GM12878 (cell line): ENCODE measurements around the gene SERPINB13. TPM values are rescaled to one million over a fixed set of nuclear protein-coding genes. Genes with fewer than 3 reads are reported as not detected.

Experiments used
- ATAC-seq: fragments of 200-7000 bp; cut with Tn5 transposase; 3 replicates; pipeline ENCODE4 v1.9.1; 2020; ENCODE audit warnings: mild to moderate bottlenecking, moderate library complexity
- BruUV-seq: library from RNA; stranded (reverse); fragments of 400-500 nt; replicated peaks from 2 replicates; lab custom pipeline; 2021; lab: Mats Ljungman, UMichigan
- CTCF ChIA-PET: fragments of 300-600 bp; sonication (Branson Sonifier 250); formaldehyde crosslinking; extraction: SDS; loops from one replicate; lab custom pipeline; 2021; ENCODE audit warnings: inconsistent platforms; lab: Yijun Ruan, JAX
- POLR2A ChIA-PET: fragments of 350-600 bp; formaldehyde crosslinking; extraction: SDS; loops from one replicate; lab custom pipeline; 2021; ENCODE audit warnings: inconsistent platforms; lab: Charles Lee
- RAD21 ChIA-PET: fragments of 300-600 bp; sonication (Branson Sonifier 250); formaldehyde crosslinking; loops from one replicate; lab custom pipeline; 2023; ENCODE audit warnings: antibody characterized with exemption; ENCODE audit not compliant: unreplicated experiment; lab: Charles Lee
- SMC1A ChIA-PET: fragments of 300-600 bp; sonication (Branson Sonifier 250); formaldehyde crosslinking; loops from one replicate; lab custom pipeline; 2023; ENCODE audit not compliant: unreplicated experiment, uncharacterized antibody; lab: Charles Lee
- DNase-seq: peaks from one replicate; pipeline ENCODE4 v3.0.0-alpha.2; 2011; ENCODE audit warnings: low read depth, low spot score
- FAIRE-seq: peaks from 3 replicates; lab custom pipeline; 2011; peaks lifted over from hg19 to GRCh38; lab: Jason Lieb, UNC
- H2AFZ ChIP-seq: 2 replicates; pipeline ENCODE4 v1.6.0; 2011; ENCODE audit warnings: low read depth, low read length, control low read depth; ENCODE audit not compliant: control insufficient read depth
- H3K27ac ChIP-seq: 2 replicates; pipeline ENCODE4 v1.5.1; 2011; ENCODE audit warnings: control low read depth; ENCODE audit not compliant: control insufficient read depth, insufficient read depth
- H3K27me3 ChIP-seq, 2 experiments: replicated peaks in 1 of 2; 2 replicates each; pipeline versions ENCODE4 v1.6.0 to v1.6.1; 2011; ENCODE audit warnings: low read length in 1 of 2; ENCODE audit not compliant: control insufficient read depth in 2 of 2, insufficient read depth in 2 of 2
- H3K36me3 ChIP-seq, 2 experiments: 2 replicates each; pipeline ENCODE4 v1.5.1; 2011; ENCODE audit warnings: low read length in 1 of 2; ENCODE audit not compliant: control insufficient read depth in 2 of 2, insufficient read depth in 2 of 2
- H3K4me1 ChIP-seq: 2 replicates; pipeline ENCODE4 v1.6.1; 2011; ENCODE audit warnings: mild to moderate bottlenecking, low read length, moderate library complexity, mixed read lengths; ENCODE audit not compliant: control insufficient read depth, insufficient read depth
- H3K4me2 ChIP-seq: 2 replicates; pipeline ENCODE4 v1.6.0; 2011; ENCODE audit warnings: control low read depth; ENCODE audit not compliant: control insufficient read depth, insufficient read depth
- H3K4me3 ChIP-seq: fragments of 200-600 bp; sonication (generic); 2 replicates; pipeline ENCODE4 v1.5.1; 2016
- H3K79me2 ChIP-seq: 2 replicates; pipeline ENCODE4 v1.6.0; 2011; ENCODE audit warnings: low read length; ENCODE audit not compliant: control insufficient read depth, insufficient read depth
- H3K9ac ChIP-seq: 2 replicates; pipeline ENCODE4 v1.8.0; 2011; ENCODE audit warnings: low read length, control low read depth, mixed read lengths; ENCODE audit not compliant: control insufficient read depth, insufficient read depth
- H3K9me3 ChIP-seq: replicated peaks from 3 replicates; pipeline ENCODE4 v1.5.1; 2011; ENCODE audit warnings: mild to moderate bottlenecking, low read length; ENCODE audit not compliant: control insufficient read depth, insufficient read depth
- H4K20me1 ChIP-seq: 2 replicates; pipeline ENCODE4 v1.6.0; 2011; ENCODE audit not compliant: control insufficient read depth, insufficient read depth
- BHLHE40 ChIP-seq, 2 experiments: fragments of 450-650 bp in 1 of 2; IDR thresholded peaks; 2 replicates each; pipeline ENCODE4 v1.6.1; 2011 to 2017; ENCODE audit warnings: low read depth in 2 of 2, borderline replicate concordance in 1 of 2, improper control_type of control experiment in 1 of 2, low read length in 1 of 2, mild to moderate bottlenecking in 1 of 2
- CBFB ChIP-seq: IDR thresholded peaks from 2 replicates; pipeline ENCODE4 v1.6.1; 2016; ENCODE audit warnings: antibody characterized with exemption, low read depth
- CREM ChIP-seq: IDR thresholded peaks from 2 replicates; pipeline ENCODE4 v1.6.1; 2014; ENCODE audit warnings: antibody characterized with exemption, low read depth
- CUX1 ChIP-seq: IDR thresholded peaks from 2 replicates; pipeline ENCODE4 v1.6.1; 2012; ENCODE audit warnings: improper control_type of control experiment, low read depth, low read length; ENCODE audit not compliant: insufficient replicate concordance
- HDGF ChIP-seq: fragments of 450-650 bp; IDR thresholded peaks from 2 replicates; pipeline ENCODE4 v1.6.1; 2016; ENCODE audit warnings: antibody characterized with exemption
- MTA2 ChIP-seq: fragments of 450-650 bp; IDR thresholded peaks from 2 replicates; pipeline ENCODE4 v1.6.1; 2016; ENCODE audit warnings: low read depth, mild to moderate bottlenecking, moderate library complexity
- MTA3 ChIP-seq: IDR thresholded peaks from 2 replicates; pipeline ENCODE4 v1.6.1; 2012; ENCODE audit warnings: low read length, inconsistent platforms, borderline replicate concordance
- POLR2AphosphoS2 ChIP-seq: IDR thresholded peaks from 2 replicates; pipeline ENCODE4 v1.6.1; 2011; ENCODE audit warnings: low read depth, mild to moderate bottlenecking, low read length, improper control_type of control experiment, moderate library complexity
- RAD51 ChIP-seq: fragments of 450-650 bp; IDR thresholded peaks from 2 replicates; pipeline ENCODE4 v1.6.1; 2016; ENCODE audit warnings: moderate library complexity, mild to moderate bottlenecking, inconsistent platforms
- RELA ChIP-seq: fragments of 450-650 bp; IDR thresholded peaks from 2 replicates; pipeline ENCODE4 v1.8.0; 2014; ENCODE audit warnings: borderline replicate concordance; ENCODE audit not compliant: partially characterized antibody
- SIN3A ChIP-seq: IDR thresholded peaks from 2 replicates; pipeline ENCODE4 v1.6.1; 2012; ENCODE audit warnings: low read depth, low read length, improper control_type of control experiment
- SMAD1 ChIP-seq: fragments of 450-650 bp; IDR thresholded peaks from 2 replicates; pipeline ENCODE4 v1.6.1; 2018; ENCODE audit warnings: mild to moderate bottlenecking, low read depth; ENCODE audit not compliant: partially characterized antibody
- SMAD5 ChIP-seq: IDR thresholded peaks from 2 replicates; pipeline ENCODE4 v1.6.1; 2016; ENCODE audit warnings: antibody characterized with exemption, low read depth
- SMC3 ChIP-seq: IDR thresholded peaks from 2 replicates; pipeline ENCODE4 v1.6.1; 2011; ENCODE audit warnings: low read length, improper control_type of control experiment, borderline replicate concordance
- SREBF1 ChIP-seq: IDR thresholded peaks from 2 replicates; pipeline ENCODE4 v1.6.1; 2012; ENCODE audit warnings: mild to moderate bottlenecking, low read length
- TARDBP ChIP-seq: IDR thresholded peaks from 2 replicates; pipeline ENCODE4 v1.6.1; 2016; ENCODE audit warnings: borderline replicate concordance
- YBX1 ChIP-seq: fragments of 450-650 bp; IDR thresholded peaks from 2 replicates; pipeline ENCODE4 v1.6.1; 2016; ENCODE audit warnings: antibody characterized with exemption
- ZNF592 ChIP-seq: fragments of 450-650 bp; IDR thresholded peaks from 2 replicates; pipeline ENCODE4 v1.6.1; 2017; ENCODE audit warnings: mild to moderate bottlenecking, moderate library complexity
- WGBS: methylation state at CpG from one replicate; pipeline ENCODE4 v1.1.6; 2016; ENCODE audit warnings: low lambda C conversion rate; ENCODE audit not compliant: insufficient replicate concordance, insufficient coverage; ENCODE audit errors: missing lambda C conversion rate; 5-methylcytosine and 5-hydroxymethylcytosine counted together
- in situ Hi-C: fragments of 300-500 bp; cut with MboI; formaldehyde crosslinking; loops from 9 replicates; pipeline ENCODE4 v1.14.3; 2018; ENCODE audit warnings: mixed read lengths
- intact Hi-C: fragments of 100-400 bp; cut with micrococcal nuclease; formaldehyde crosslinking; loops from one replicate; pipeline ENCODE4 v1.14.2; 2022; ENCODE audit not compliant: unreplicated experiment
- polyA plus RNA-seq, 11 experiments: library from polyadenylated mRNA; depleted of rRNA in 4 of 11; unstranded in 6 of 11; stranded (reverse) in 5 of 11; fragments of >200 nt; fragmentation: Nextera tagmentation in 4 of 11; fragmentation: Illumina TruSeq in 1 of 11; extraction: Ambion mirVana in 4 of 11; extraction: Trizol in 1 of 11; gene quantifications; 1 replicate in 1 of 11; 2 replicates in 10 of 11; pipeline versions ENCODE4 v1.2.1 to v1.2.3, GENCODE V29; 2011 to 2016; ENCODE audit warnings: inconsistent platforms in 2 of 11, missing spikeins in 2 of 11, low read depth in 1 of 11
- total RNA-seq, 4 experiments: library from RNA; depleted of rRNA in 3 of 4; stranded (reverse); fragments of >200 nt in 3 of 4; fragmentation: Illumina TruSeq in 1 of 4; extraction: Trizol in 1 of 4; gene quantifications; 2 replicates each; pipeline versions ENCODE4 v1.2.1 to v1.2.3, GENCODE V29; 2013 to 2021

The SERPINB13 gene
- total and polyA plus RNA-seq, 10 of the 15 experiments (the other 5 are each of a cell fraction or from before 2014, with no cell fraction given): not detected

DNA sequence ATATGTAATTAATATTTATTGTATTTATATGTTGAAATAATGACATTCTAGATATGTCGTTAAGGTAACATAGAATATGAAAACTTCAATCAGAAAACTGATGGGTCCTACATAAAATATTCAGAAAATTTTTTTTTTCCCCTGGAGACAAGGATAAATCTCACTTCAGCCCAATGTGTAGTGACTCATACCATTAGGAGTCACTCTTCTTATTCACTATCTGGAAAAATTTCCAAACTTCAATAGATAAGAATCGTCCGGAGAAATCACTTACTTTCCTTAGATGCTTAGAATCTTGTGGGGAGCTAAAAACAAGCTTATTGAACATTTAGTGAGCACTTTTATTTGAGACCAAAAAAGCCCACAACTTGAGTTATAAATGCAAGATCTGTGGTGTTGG is 4.6 kb downstream of the SERPINB13 start:
- no peaks in the 10 kb centered on the region for H3K36me3 ChIP-seq
- POLR2A ChIA-PET: interaction anchor here (0.6 kb wide), 1 partner anchor 527 kb away, joined by 5 read pairs; no protein-coding TSS in a partner anchor
- DNase-seq (no peak), FAIRE-seq (no peak), ATAC-seq (no peak)
- no peak overlapping the region for H3K4me2 ChIP-seq
- in situ Hi-C loops: no loop called here
- no peak overlapping the region for H3K27ac ChIP-seq
- H3K9ac ChIP-seq: no peak overlapping the region
- SMC1A ChIA-PET: interaction anchor here (0.6 to 0.7 kb wide), 2 partner anchors 60 to 64 kb away, joined by 3 read pairs; no protein-coding TSS in a partner anchor
- H3K4me3 ChIP-seq: no peak overlapping the region
- no peaks in the 10 kb centered on the region for H4K20me1 ChIP-seq
- WGBS: 10% methylated on average over 3 of the region's 3 CpGs
- no peak overlapping the region for H2AFZ ChIP-seq
- BruUV-seq: no TSS peak
- H3K4me1 ChIP-seq: no peaks in the 10 kb centered on the region
- RAD21 ChIA-PET: interaction anchor here (1.6 kb wide), 1 partner anchor 14 kb away, joined by 5 read pairs; no protein-coding TSS in a partner anchor
- no peaks in the 10 kb centered on the region for H3K9me3 ChIP-seq
- TF ChIP-seq SIN3A (no peak), BHLHE40 (IDR thresholded peaks at IDR 0.05; ENCODE audit: borderline replicate concordance in 1 of 2, low read depth in 2 of 2, low read length in 1 of 2) (no peak), CBFB (no peak), TARDBP (no peak), SREBF1 (no peak), SMC3 (no peak), MTA2 (no peak), RELA (no peak), RAD51 (no peak), HDGF (no peak), YBX1 (no peak), CREM (no peak), SMAD5 (no peak), CUX1 (no peak), ZNF592 (no peak), MTA3 (no peak), SMAD1 (no peak), POLR2AphosphoS2 (no peak)
- CTCF ChIA-PET: interaction anchor here (0.6 to 1.4 kb wide), 5 partner anchors 9 to 152 kb away, joined by 3 to 8 read pairs (median 3); no protein-coding TSS in a partner anchor
- H3K79me2 ChIP-seq: no peaks in the 10 kb centered on the region
- intact Hi-C loops: no loop called here
- H3K27me3 ChIP-seq: peaks cover 0 to 3% of the 10 kb centered on the region in 2 experiments; a peak in 3 of 4 replicates
